GM12865 (cell line): ENCODE results near the gene PLPP3.

Source experiments
- DNase-seq: peaks from one replicate; pipeline ENCODE4 v3.0.0; 2010; ENCODE audit warnings: low read depth
- H3K4me3 ChIP-seq: 2 replicates; pipeline ENCODE4 v1.5.1; 2011; ENCODE audit warnings: mild to moderate bottlenecking, low read depth, low read length, control low read depth
- TF ChIP-seq, protein P1 (sequence below): IDR thresholded peaks from 2 replicates; pipeline ENCODE4 v1.5.1; 2011; ENCODE audit warnings: low read length, control low read depth, low read depth, inconsistent platforms; ENCODE audit not compliant: insufficient read depth; ENCODE audit errors: missing control alignments

The PLPP3 gene

DNA sequence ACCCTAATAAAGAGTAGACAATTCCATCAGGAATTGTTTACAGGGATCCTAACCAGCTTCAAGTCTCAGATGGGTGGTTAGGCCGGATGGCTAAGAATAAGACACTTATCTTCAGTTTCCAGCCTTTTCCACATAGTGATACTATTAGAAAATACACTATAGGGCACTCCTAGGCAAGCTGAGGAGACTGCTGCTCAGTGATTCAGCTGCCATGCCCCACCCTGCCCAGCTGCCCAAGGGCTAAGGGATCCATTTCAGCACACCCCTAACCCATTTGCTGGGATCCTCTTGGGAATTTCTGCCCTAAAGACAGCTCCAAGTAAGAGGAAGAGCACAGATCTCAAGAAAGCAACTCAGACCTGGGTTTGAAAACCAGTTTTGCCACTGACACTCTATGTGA is 31.9 kb downstream of the PLPP3 start:
- no peak for DNase-seq
- TF ChIP-seq, protein P1, sequence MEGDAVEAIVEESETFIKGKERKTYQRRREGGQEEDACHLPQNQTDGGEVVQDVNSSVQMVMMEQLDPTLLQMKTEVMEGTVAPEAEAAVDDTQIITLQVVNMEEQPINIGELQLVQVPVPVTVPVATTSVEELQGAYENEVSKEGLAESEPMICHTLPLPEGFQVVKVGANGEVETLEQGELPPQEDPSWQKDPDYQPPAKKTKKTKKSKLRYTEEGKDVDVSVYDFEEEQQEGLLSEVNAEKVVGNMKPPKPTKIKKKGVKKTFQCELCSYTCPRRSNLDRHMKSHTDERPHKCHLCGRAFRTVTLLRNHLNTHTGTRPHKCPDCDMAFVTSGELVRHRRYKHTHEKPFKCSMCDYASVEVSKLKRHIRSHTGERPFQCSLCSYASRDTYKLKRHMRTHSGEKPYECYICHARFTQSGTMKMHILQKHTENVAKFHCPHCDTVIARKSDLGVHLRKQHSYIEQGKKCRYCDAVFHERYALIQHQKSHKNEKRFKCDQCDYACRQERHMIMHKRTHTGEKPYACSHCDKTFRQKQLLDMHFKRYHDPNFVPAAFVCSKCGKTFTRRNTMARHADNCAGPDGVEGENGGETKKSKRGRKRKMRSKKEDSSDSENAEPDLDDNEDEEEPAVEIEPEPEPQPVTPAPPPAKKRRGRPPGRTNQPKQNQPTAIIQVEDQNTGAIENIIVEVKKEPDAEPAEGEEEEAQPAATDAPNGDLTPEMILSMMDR = no peak
- H3K4me3 ChIP-seq = no peak overlapping the region

DNA sequence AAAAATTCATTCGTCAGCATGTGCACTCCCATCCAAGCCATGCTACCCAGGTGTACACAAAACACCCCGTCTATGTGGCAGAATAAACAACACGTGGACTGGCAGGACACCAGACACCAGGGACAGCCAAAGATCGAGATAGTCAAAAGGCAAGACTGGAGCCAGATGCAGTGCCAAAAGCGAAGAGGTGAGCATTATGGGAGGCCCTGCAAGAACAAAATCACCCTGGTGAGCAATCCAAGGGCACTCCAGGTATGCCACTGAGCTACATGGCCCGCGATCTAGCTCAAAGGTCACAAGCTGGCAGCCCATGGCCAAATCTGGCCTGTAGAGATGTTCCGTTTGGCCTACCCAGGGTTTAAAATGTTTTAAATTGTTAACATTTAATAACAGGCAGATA is 33.7 kb downstream of the PLPP3 start:
- no peak for DNase-seq
- H3K4me3 ChIP-seq = no peak overlapping the region
- TF ChIP-seq, protein P1 = no peak

DNA sequence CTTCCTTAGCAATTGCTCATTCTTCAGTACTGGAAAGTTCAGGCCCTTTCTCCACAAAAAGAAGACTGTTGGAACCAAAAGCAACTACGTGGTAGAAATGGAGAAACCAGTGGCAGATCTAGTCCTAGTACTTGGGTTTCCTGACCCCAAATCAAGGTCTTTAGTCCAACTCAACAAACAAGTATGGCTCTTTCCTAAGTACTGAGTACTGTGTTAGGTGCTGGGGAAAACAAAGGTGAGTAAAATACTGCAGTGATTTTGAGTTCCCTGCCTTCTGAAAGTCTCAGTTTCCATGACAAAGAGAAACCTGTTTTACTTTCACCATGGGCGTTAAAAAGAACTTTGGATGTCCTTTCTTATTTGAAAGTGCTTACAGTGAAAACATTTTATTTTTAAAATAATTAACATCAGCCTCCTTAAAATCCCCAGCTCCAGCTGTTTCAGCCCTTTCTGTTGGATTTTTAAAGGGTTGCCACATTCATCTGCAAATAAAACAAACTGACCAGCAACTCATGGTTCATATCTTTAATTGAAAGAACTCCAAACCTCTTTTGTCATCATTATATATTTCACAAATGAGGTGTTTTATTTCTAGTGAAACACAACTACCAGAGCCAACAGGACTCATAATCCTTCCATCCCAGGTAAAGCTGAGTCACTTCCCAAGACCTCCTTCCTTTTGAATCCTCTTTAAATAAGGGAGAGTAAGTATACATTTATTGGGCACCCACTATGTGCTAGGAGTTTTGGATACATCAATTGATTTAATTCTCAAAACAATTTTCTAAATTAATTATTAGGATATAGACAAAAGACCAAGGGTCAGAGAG is 35.4 kb downstream of the PLPP3 start:
- no peak overlapping the region for H3K4me3 ChIP-seq
- TF ChIP-seq, protein P1 = no peak
- DNase-seq = no peak

DNA sequence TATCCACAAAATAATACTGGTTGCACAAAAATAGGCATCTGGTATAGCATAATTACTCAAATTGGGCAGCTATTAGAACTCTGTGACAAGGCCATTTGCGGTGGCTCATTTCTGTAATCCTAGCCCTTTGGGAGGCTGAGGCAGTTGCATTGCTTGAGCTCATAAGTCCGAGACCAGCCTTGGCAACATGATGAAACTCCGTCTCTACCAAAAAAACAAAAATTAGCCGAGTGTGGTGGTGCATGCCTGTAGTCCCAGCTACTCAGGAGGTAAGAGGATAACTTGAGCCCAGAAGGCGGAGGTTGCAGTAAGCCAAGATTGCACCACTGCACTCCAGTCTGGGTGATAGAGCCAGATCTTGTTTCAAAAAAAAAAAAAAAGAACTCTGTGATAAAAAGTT is 36.7 kb downstream of the PLPP3 start:
- no peak overlapping the region for H3K4me3 ChIP-seq
- TF ChIP-seq, protein P1 = no peak
- DNase-seq = no peak

DNA sequence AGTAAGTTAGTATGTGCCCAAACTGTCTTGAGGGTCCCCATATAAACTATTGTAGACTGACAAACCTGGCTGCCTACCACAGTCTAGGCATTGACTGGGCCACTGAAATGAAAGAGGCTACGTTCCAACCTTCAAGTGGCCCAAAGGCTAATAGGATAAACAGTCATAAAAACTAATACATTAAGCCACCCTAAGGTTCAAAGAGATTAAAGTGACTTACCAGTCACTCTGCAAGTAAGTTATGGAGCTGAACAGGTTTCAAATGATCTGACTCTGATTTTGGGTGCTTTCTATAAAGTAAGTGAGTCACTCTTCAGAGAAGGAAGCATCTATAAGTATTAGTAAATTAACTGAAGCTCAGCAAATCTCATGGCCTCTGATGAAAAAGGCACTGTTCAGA is 38.0 kb downstream of the PLPP3 start:
- DNase-seq = no peak
- H3K4me3 ChIP-seq = no peak overlapping the region
- TF ChIP-seq, protein P1 = no peak

DNA sequence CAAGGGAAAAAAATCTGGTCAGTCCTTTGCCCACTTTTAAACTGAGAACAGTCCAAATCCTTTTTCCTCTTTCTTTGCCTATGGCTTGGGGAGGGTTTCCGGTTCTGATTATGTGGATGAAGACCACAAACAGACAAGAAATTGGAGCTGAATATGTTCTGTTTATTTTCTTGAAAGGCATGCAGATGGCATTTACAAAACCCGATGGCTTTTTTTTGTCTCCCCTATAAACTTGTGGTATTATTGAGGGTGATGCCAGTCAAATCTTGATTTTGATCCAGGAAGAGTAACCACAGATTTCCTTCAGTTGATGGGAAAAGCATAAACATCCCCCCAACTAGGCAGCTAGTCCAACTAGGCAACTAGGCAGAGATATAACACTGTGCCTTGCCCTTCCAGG is 38.9 kb downstream of the PLPP3 start:
- H3K4me3 ChIP-seq = no peak overlapping the region
- DNase-seq = no peak
- TF ChIP-seq, protein P1 = no peak

DNA sequence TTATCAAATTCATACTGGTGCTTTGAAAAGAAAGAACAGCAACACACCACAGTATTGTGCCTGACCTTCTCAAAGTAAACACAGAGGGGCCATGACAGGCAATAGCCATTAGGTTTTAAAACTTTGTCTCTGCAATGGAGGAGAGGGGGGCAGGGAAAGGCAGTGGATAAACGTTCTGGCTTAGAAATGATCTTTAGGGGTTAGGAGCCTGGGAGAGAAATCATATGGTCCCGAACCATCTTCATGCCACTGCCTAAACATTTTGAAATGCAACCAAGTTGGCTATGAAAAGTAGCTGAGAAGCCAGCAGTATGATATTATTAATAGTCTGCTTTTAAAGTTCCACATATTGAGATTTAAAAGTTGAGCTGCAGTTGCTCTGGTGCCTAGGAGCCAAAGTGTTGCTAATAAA is 39.8 kb downstream of the PLPP3 start:
- H3K4me3 ChIP-seq = no peak overlapping the region
- TF ChIP-seq, protein P1 = no peak
- no peak for DNase-seq
